HG02973 (cell line): Measurements from ENCODE around the gene DUSP10.

Source experiments
- ATAC-seq: cut with Tn5 transposase; IDR thresholded peaks from one replicate; pipeline ENCODE4 v1.9.1; 2021; ENCODE audit warnings: moderate library complexity; ENCODE audit not compliant: unreplicated experiment

Gene DUSP10

GRCh38 chr1:221697923-221698425 lies 43.9 kb downstream of the DUSP10 start:
- no peak for ATAC-seq

GRCh38 chr1:221696718-221697461 lies 45.0 kb downstream of the DUSP10 start:
- ATAC-seq: no peak

GRCh38 chr1:221696027-221696426 lies 45.9 kb downstream of the DUSP10 start:
- no peak for ATAC-seq

GRCh38 chr1:221695301-221695700 lies 46.6 kb downstream of the DUSP10 start:
- no peak for ATAC-seq

GRCh38 chr1:221694109-221694508 lies 47.8 kb downstream of the DUSP10 start:
- no peak for ATAC-seq

- ATAC-seq: no peak
These were observed 48.8 kb downstream of the DUSP10 start for GRCh38 chr1:221693087-221693486.

- ATAC-seq: no peak
These were observed 49.2 kb downstream of the DUSP10 start for GRCh38 chr1:221692643-221693042.

- ATAC-seq: no peak
These were observed 50.6 kb downstream of the DUSP10 start for GRCh38 chr1:221691261-221691660.

- ATAC-seq: no peak
These were observed 51.0 kb downstream of the DUSP10 start for GRCh38 chr1:221690858-221691257.

GRCh38 chr1:221689138-221689537 lies 52.8 kb downstream of the DUSP10 start:
- ATAC-seq: no peak

- ATAC-seq: no peak
These were observed 53.4 kb downstream of the DUSP10 start for GRCh38 chr1:221688488-221688843.

GRCh38 chr1:221687836-221688487 lies 53.9 kb downstream of the DUSP10 start:
- no peak for ATAC-seq

GRCh38 chr1:221683681-221684080 lies 58.2 kb downstream of the DUSP10 start:
- ATAC-seq: no peak

GRCh38 chr1:221680085-221680484 lies 61.8 kb downstream of the DUSP10 start:
- no peak for ATAC-seq

- no peak for ATAC-seq
These were observed 63.9 kb downstream of the DUSP10 start for GRCh38 chr1:221678014-221678413.

GRCh38 chr1:221675880-221676800 lies 65.7 kb downstream of the DUSP10 start:
- ATAC-seq: no peak

- no peak for ATAC-seq
These were observed 68.9 kb downstream of the DUSP10 start for GRCh38 chr1:221672965-221673364.

- ATAC-seq: no peak
These were observed 69.6 kb downstream of the DUSP10 start for GRCh38 chr1:221672239-221672645.

- no peak for ATAC-seq
These were observed 71.8 kb downstream of the DUSP10 start for GRCh38 chr1:221670081-221670480.

- ATAC-seq: no peak
These were observed 72.4 kb downstream of the DUSP10 start for GRCh38 chr1:221669441-221669840.

- ATAC-seq: peak; percentile 97
These were observed 74.4 kb downstream of the DUSP10 start for GRCh38 chr1:221667504-221667903.
